ENCODE results near the gene ALDH1A1. TPM values are rescaled to one million over a fixed set of nuclear protein-coding genes. Genes with fewer than 3 reads are reported as not detected.

The ALDH1A1 gene
- total RNA-seq, 1 experiment from 2014 or later, result 17.7 TPM

GRCh38 chr9:72917892-72918509, 34.9 kb downstream of the ALDH1A1 start:
- Mint-ChIP-seq H3K27me3 (ENCODE audit: unreplicated experiment) (no peaks in the 10 kb centered on the region), H3K9me3 (ENCODE audit: low read depth, unreplicated experiment) (no peaks in the 10 kb centered on the region), H3K36me3 (ENCODE audit: insufficient read depth, unreplicated experiment) (no peaks in the 10 kb centered on the region), H3K4me1 (ENCODE audit: low read depth, unreplicated experiment) (no peaks in the 10 kb centered on the region), H3K27ac (ENCODE audit: unreplicated experiment) (no peak overlapping the region), H3K4me3 (ENCODE audit: low read depth, unreplicated experiment) (no peak overlapping the region)
- no TSS peak for BruUV-seq (replicated peaks)
- no peak for DNase-seq
- no peak for TF ChIP-seq CTCF (IDR thresholded peaks at IDR 0.05; ENCODE audit: unreplicated experiment)
- CTCF ChIA-PET, result interaction anchor here (0.7 kb wide), 2 partner anchors 59 to 722 kb away, joined by 6 to 10 read pairs; no protein-coding TSS in a partner anchor
- intact Hi-C loops (cut with micrococcal nuclease; ENCODE audit: unreplicated experiment), result no loop called here

- no TSS peak for BruUV-seq (replicated peaks)
- Mint-ChIP-seq H3K36me3 (ENCODE audit: insufficient read depth, unreplicated experiment) (no peaks in the 10 kb centered on the region), H3K4me1 (ENCODE audit: low read depth, unreplicated experiment) (no peaks in the 10 kb centered on the region), H3K4me3 (ENCODE audit: low read depth, unreplicated experiment) (no peak overlapping the region), H3K9me3 (ENCODE audit: low read depth, unreplicated experiment) (no peaks in the 10 kb centered on the region), H3K27me3 (ENCODE audit: unreplicated experiment) (no peaks in the 10 kb centered on the region), H3K27ac (ENCODE audit: unreplicated experiment) (no peak overlapping the region)
- no peak for DNase-seq
- CTCF ChIA-PET, result interaction anchor here (0.6 kb wide), 1 partner anchor 282 kb away, joined by 3 read pairs; no protein-coding TSS in a partner anchor
- TF ChIP-seq CTCF (IDR thresholded peaks at IDR 0.05; ENCODE audit: unreplicated experiment), result no peak
- intact Hi-C loops (cut with micrococcal nuclease; ENCODE audit: unreplicated experiment), result no loop called here
These were observed 37.2 kb downstream of the ALDH1A1 start for GRCh38 chr9:72915659-72916058.

- no TSS peak for BruUV-seq (replicated peaks)
- intact Hi-C loops (cut with micrococcal nuclease; ENCODE audit: unreplicated experiment), result no loop called here
- CTCF ChIA-PET, result no interaction called here
These were observed 38.1 kb downstream of the ALDH1A1 start for GRCh38 chr9:72914750-72915149.

GRCh38 chr9:72913382-72914009, 39.4 kb downstream of the ALDH1A1 start:
- CTCF ChIA-PET, result no interaction called here
- H3K4me1 Mint-ChIP-seq (ENCODE audit: low read depth, unreplicated experiment), result no peaks in the 10 kb centered on the region
- no peaks in the 10 kb centered on the region for H3K27me3 Mint-ChIP-seq (ENCODE audit: unreplicated experiment)
- TF ChIP-seq CTCF (IDR thresholded peaks at IDR 0.05; ENCODE audit: unreplicated experiment), result no peak
- intact Hi-C loops (cut with micrococcal nuclease; ENCODE audit: unreplicated experiment), result no loop called here
- no peak overlapping the region for H3K4me3 Mint-ChIP-seq (ENCODE audit: low read depth, unreplicated experiment)
- H3K36me3 Mint-ChIP-seq (ENCODE audit: insufficient read depth, unreplicated experiment), result no peaks in the 10 kb centered on the region
- H3K9me3 Mint-ChIP-seq (ENCODE audit: low read depth, unreplicated experiment), result no peaks in the 10 kb centered on the region
- H3K27ac Mint-ChIP-seq (ENCODE audit: unreplicated experiment), result no peak overlapping the region
- no peak for DNase-seq
- BruUV-seq (replicated peaks), result no TSS peak

More at GRCh38 chr9:72914750-72915149, 38.1 kb downstream of the ALDH1A1 start:
- H3K4me3 Mint-ChIP-seq (ENCODE audit: low read depth, unreplicated experiment), result no peak overlapping the region
- H3K9me3 Mint-ChIP-seq (ENCODE audit: low read depth, unreplicated experiment), result no peaks in the 10 kb centered on the region
- TF ChIP-seq CTCF (IDR thresholded peaks at IDR 0.05; ENCODE audit: unreplicated experiment), result no peak
- H3K27ac Mint-ChIP-seq (ENCODE audit: unreplicated experiment), result no peak overlapping the region
- H3K27me3 Mint-ChIP-seq (ENCODE audit: unreplicated experiment), result no peaks in the 10 kb centered on the region
- DNase-seq, result no peak
- no peaks in the 10 kb centered on the region for H3K36me3 Mint-ChIP-seq (ENCODE audit: insufficient read depth, unreplicated experiment)
- H3K4me1 Mint-ChIP-seq (ENCODE audit: low read depth, unreplicated experiment), result no peaks in the 10 kb centered on the region
